ENCODE results near the gene ZBTB17. TPM values are rescaled to one million over a fixed set of nuclear protein-coding genes. Genes with fewer than 3 reads are reported as not detected.

Gene ZBTB17
- total and polyA plus RNA-seq, 5 donors from 2014 or later: 13.5 to 93.0 (median 18.1) TPM

- Histone ChIP-seq H3K9me3 (ENCODE audit: control insufficient read depth in 2 of 2, low read length in 2 of 2) (no peaks in the 10 kb centered on the region), H3K27me3 (ENCODE audit: control insufficient read depth, insufficient read depth, low read length) (no peaks in the 10 kb centered on the region), H3K36me3 (ENCODE audit: control insufficient read depth, insufficient read depth, low read length) (no peaks in the 10 kb centered on the region), H3K4me3 (ENCODE audit: low read depth, low read length) (no peak overlapping the region), H3K27ac (ENCODE audit: insufficient read depth, low read length, poor library complexity, severe bottlenecking) (no peak overlapping the region), H3K4me1 (ENCODE audit: control insufficient read depth, insufficient read depth, low read length, poor library complexity, severe bottlenecking) (no peaks in the 10 kb centered on the region)
- Mint-ChIP-seq H3K27ac (peak overlapping the region in 1 of 3 donors; percentile 38), H3K36me3 (no peaks in the 10 kb centered on the region), H3K27me3 (peaks cover 9% of the 10 kb centered on the region), H3K4me1 (no peaks in the 10 kb centered on the region), H3K9me3 (no peaks in the 10 kb centered on the region), H3K4me3 (no peak overlapping the region)
- ATAC-seq (ENCODE audit: low read depth in 2 of 2) (no peak), DNase-seq (no peak)
Measured at GRCh38 chr1:16018749-16019643, 43.1 kb upstream of the ZBTB17 start.

- Histone ChIP-seq H3K27ac (ENCODE audit: insufficient read depth, low read length, poor library complexity, severe bottlenecking) (no peak overlapping the region), H3K9me3 (ENCODE audit: control insufficient read depth in 2 of 2, low read length in 2 of 2) (no peaks in the 10 kb centered on the region), H3K4me3 (ENCODE audit: low read depth, low read length) (no peak overlapping the region), H3K36me3 (ENCODE audit: control insufficient read depth, insufficient read depth, low read length) (no peaks in the 10 kb centered on the region), H3K4me1 (ENCODE audit: control insufficient read depth, insufficient read depth, low read length, poor library complexity, severe bottlenecking) (peaks cover 1% of the 10 kb centered on the region), H3K27me3 (ENCODE audit: control insufficient read depth, insufficient read depth, low read length) (no peaks in the 10 kb centered on the region)
- H3K36me3 Mint-ChIP-seq: no peaks in the 10 kb centered on the region
- peaks cover 16% of the 10 kb centered on the region for H3K27me3 Mint-ChIP-seq
- H3K9me3 Mint-ChIP-seq: no peaks in the 10 kb centered on the region
- H3K4me1 Mint-ChIP-seq: no peaks in the 10 kb centered on the region
- ATAC-seq (ENCODE audit: low read depth in 2 of 2) (no peak), DNase-seq (no peak)
- H3K4me3 Mint-ChIP-seq: no peak overlapping the region
- H3K27ac Mint-ChIP-seq: no peak overlapping the region
Measured at GRCh38 chr1:16018308-16018707, 42.4 kb upstream of the ZBTB17 start.

DNA sequence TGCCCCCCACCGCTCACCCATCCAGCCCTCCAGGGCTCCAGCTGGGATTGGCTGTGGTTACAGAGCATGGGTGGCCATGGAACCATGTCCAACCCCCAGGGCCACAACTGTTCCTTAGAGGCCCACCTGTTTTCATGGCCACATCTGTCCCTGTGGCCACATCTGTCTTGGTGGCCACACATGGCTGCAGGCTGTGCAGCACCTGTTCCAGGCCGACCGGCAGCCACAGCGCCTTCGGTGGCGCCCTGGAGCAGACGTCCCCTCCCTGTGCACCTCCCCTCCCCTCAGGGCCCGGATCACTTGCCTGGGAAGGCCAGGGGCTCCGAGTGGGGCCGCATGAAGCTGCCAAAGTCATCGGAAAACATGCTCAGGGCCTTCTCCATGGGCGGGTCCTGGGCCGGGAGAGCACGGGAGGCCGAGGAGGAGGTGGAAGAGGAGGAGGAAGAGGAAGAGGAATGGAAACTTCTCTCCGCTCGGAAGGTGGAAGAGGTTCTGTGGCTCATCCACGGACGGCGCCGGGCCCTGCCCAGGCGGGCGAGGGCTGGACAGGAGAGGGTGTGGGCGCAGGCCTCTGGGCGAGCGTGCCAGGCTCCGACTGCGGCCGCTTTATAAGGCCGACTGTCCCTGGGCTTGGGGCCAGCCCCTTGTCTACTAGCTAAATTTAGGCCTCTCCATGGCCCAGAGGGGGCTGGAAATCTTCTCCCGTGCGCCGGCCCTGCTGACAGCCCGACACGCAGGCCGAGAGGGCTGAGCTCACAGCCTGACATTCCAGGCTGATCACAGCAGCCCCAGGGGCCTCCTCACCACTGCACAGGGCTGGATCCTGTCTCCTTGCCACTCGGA lies 41.8 kb upstream of the ZBTB17 start, which contains the start of gene HSPB7:
Gene HSPB7, minus strand, starts transcription at position 583 of the 843 bp plus-strand sequence. Its CDS starts 80 bp downstream, at position 503.
- H3K9me3 Mint-ChIP-seq: no peaks in the 10 kb centered on the region
- H3K27me3 Mint-ChIP-seq: peaks cover 17% of the 10 kb centered on the region
- no peaks in the 10 kb centered on the region for H3K36me3 Mint-ChIP-seq
- Histone ChIP-seq H3K4me1 (ENCODE audit: control insufficient read depth, insufficient read depth, low read length, poor library complexity, severe bottlenecking) (peaks cover 7% of the 10 kb centered on the region), H3K9me3 (ENCODE audit: control insufficient read depth in 2 of 2, low read length in 2 of 2) (no peaks in the 10 kb centered on the region), H3K36me3 (ENCODE audit: control insufficient read depth, insufficient read depth, low read length) (no peaks in the 10 kb centered on the region), H3K27ac (ENCODE audit: insufficient read depth, low read length, poor library complexity, severe bottlenecking) (no peak within 1 kb of the TSS), H3K4me3 (ENCODE audit: low read depth, low read length) (no peak within 1 kb of the TSS), H3K27me3 (ENCODE audit: control insufficient read depth, insufficient read depth, low read length) (no peaks in the 10 kb centered on the region)
- H3K4me3 Mint-ChIP-seq: no peak within 1 kb of the TSS
- no peak within 1 kb of the TSS for H3K27ac Mint-ChIP-seq
- no peaks in the 10 kb centered on the region for H3K4me1 Mint-ChIP-seq
- no peak for DNase-seq
- ATAC-seq (ENCODE audit: low read depth in 2 of 2): no peak

- Histone ChIP-seq H3K36me3 (ENCODE audit: control insufficient read depth, insufficient read depth, low read length) (no peaks in the 10 kb centered on the region), H3K27me3 (ENCODE audit: control insufficient read depth, insufficient read depth, low read length) (no peaks in the 10 kb centered on the region), H3K9me3 (ENCODE audit: control insufficient read depth in 2 of 2, low read length in 2 of 2) (no peaks in the 10 kb centered on the region), H3K4me3 (ENCODE audit: low read depth, low read length) (no peak overlapping the region), H3K4me1 (ENCODE audit: control insufficient read depth, insufficient read depth, low read length, poor library complexity, severe bottlenecking) (peaks cover 13% of the 10 kb centered on the region), H3K27ac (ENCODE audit: insufficient read depth, low read length, poor library complexity, severe bottlenecking) (no peak overlapping the region)
- no peaks in the 10 kb centered on the region for H3K9me3 Mint-ChIP-seq
- no peak for DNase-seq
- no peak for ATAC-seq (ENCODE audit: low read depth in 2 of 2)
- H3K27ac Mint-ChIP-seq: no peak overlapping the region
- peaks cover 0 to 6% (median 0%) of the 10 kb centered on the region in 4 donors for H3K4me1 Mint-ChIP-seq
- H3K4me3 Mint-ChIP-seq: no peak overlapping the region
- H3K36me3 Mint-ChIP-seq: no peaks in the 10 kb centered on the region
- H3K27me3 Mint-ChIP-seq: peaks cover 20% of the 10 kb centered on the region
Measured at GRCh38 chr1:16017076-16017460, 41.2 kb upstream of the ZBTB17 start.

GRCh38 chr1:16015960-16016901 lies 40.3 kb upstream of the ZBTB17 start:
- Mint-ChIP-seq H3K36me3 (no peaks in the 10 kb centered on the region), H3K9me3 (no peaks in the 10 kb centered on the region), H3K4me1 (peaks cover 0 to 7% (median 0%) of the 10 kb centered on the region in 4 donors), H3K27ac (no peak overlapping the region), H3K4me3 (no peak overlapping the region), H3K27me3 (peaks cover 21% of the 10 kb centered on the region)
- Histone ChIP-seq H3K36me3 (ENCODE audit: control insufficient read depth, insufficient read depth, low read length) (no peaks in the 10 kb centered on the region), H3K27me3 (ENCODE audit: control insufficient read depth, insufficient read depth, low read length) (no peaks in the 10 kb centered on the region), H3K27ac (ENCODE audit: insufficient read depth, low read length, poor library complexity, severe bottlenecking) (no peak overlapping the region), H3K9me3 (ENCODE audit: control insufficient read depth in 2 of 2, low read length in 2 of 2) (no peaks in the 10 kb centered on the region), H3K4me3 (ENCODE audit: low read depth, low read length) (no peak overlapping the region), H3K4me1 (ENCODE audit: control insufficient read depth, insufficient read depth, low read length, poor library complexity, severe bottlenecking) (peaks cover 13% of the 10 kb centered on the region)
- DNase-seq (no peak), ATAC-seq (ENCODE audit: low read depth in 2 of 2) (no peak)

- peaks cover 0 to 7% (median 0%) of the 10 kb centered on the region in 4 donors for H3K4me1 Mint-ChIP-seq
- no peak overlapping the region for H3K4me3 Mint-ChIP-seq
- no peaks in the 10 kb centered on the region for H3K9me3 Mint-ChIP-seq
- Histone ChIP-seq H3K36me3 (ENCODE audit: control insufficient read depth, insufficient read depth, low read length) (no peaks in the 10 kb centered on the region), H3K27me3 (ENCODE audit: control insufficient read depth, insufficient read depth, low read length) (no peaks in the 10 kb centered on the region), H3K4me3 (ENCODE audit: low read depth, low read length) (no peak overlapping the region), H3K9me3 (ENCODE audit: control insufficient read depth in 2 of 2, low read length in 2 of 2) (no peaks in the 10 kb centered on the region), H3K27ac (ENCODE audit: insufficient read depth, low read length, poor library complexity, severe bottlenecking) (no peak overlapping the region), H3K4me1 (ENCODE audit: control insufficient read depth, insufficient read depth, low read length, poor library complexity, severe bottlenecking) (peaks cover 13% of the 10 kb centered on the region)
- no peak overlapping the region for H3K27ac Mint-ChIP-seq
- ATAC-seq (ENCODE audit: low read depth in 2 of 2) (no peak), DNase-seq (no peak)
- H3K27me3 Mint-ChIP-seq: peaks cover 21% of the 10 kb centered on the region
- H3K36me3 Mint-ChIP-seq: no peaks in the 10 kb centered on the region
Measured at GRCh38 chr1:16015491-16015890, 39.6 kb upstream of the ZBTB17 start.
